HG03521 (cell line): ENCODE measurements around the gene TBC1D22B.

Experiments
- ATAC-seq: cut with Tn5 transposase; IDR thresholded peaks from one replicate; pipeline ENCODE4 v1.9.1; 2021; ENCODE audit warnings: mild to moderate bottlenecking, moderate library complexity; ENCODE audit not compliant: unreplicated experiment

The TBC1D22B gene

GRCh38 chr6:37354526-37355384 is 97.2 kb downstream of the TBC1D22B start:
- no peak for ATAC-seq

- ATAC-seq: no peak
These were observed 99.7 kb downstream of the TBC1D22B start for GRCh38 chr6:37357288-37357687.

- no peak for ATAC-seq
These were observed 100.3 kb downstream of the TBC1D22B start for GRCh38 chr6:37357860-37358259.

GRCh38 chr6:37359039-37359438 is 101.5 kb downstream of the TBC1D22B start:
- ATAC-seq: no peak

- no peak for ATAC-seq
These were observed 104.7 kb downstream of the TBC1D22B start for GRCh38 chr6:37362101-37362828.

- no peak for ATAC-seq
These were observed 108.2 kb downstream of the TBC1D22B start for GRCh38 chr6:37365791-37366190.

GRCh38 chr6:37366910-37367309 is 109.3 kb downstream of the TBC1D22B start:
- ATAC-seq: no peak

GRCh38 chr6:37368961-37369320 is 111.4 kb downstream of the TBC1D22B start:
- ATAC-seq: no peak

- no peak for ATAC-seq
These were observed 112.0 kb downstream of the TBC1D22B start for GRCh38 chr6:37369321-37370201.

- ATAC-seq: no peak
These were observed 113.8 kb downstream of the TBC1D22B start for GRCh38 chr6:37371154-37372083.

GRCh38 chr6:37372116-37372515 is 114.5 kb downstream of the TBC1D22B start:
- no peak for ATAC-seq

GRCh38 chr6:37373822-37374471 is 116.4 kb downstream of the TBC1D22B start:
- ATAC-seq: no peak

GRCh38 chr6:37375376-37375775 is 117.8 kb downstream of the TBC1D22B start:
- no peak for ATAC-seq

- no peak for ATAC-seq
These were observed 118.6 kb downstream of the TBC1D22B start for GRCh38 chr6:37376078-37376743.

- ATAC-seq: no peak
These were observed 124.0 kb downstream of the TBC1D22B start for GRCh38 chr6:37381579-37381978.
